IMR-90 (cell line): ENCODE data around the gene PMF1. TPM values are rescaled to one million over a fixed set of nuclear protein-coding genes. Genes with fewer than 3 reads are reported as not detected.

ENCODE experiments used
- ATAC-seq: fragments of 200-7000 bp; cut with Tn5 transposase; 2 replicates; pipeline ENCODE4 v1.9.1; 2020; ENCODE audit warnings: low read depth, mild to moderate bottlenecking, moderate library complexity
- BruUV-seq: library from RNA; stranded (reverse); fragments of 400-500 nt; replicated peaks from 2 replicates; lab custom pipeline; 2021; lab: Mats Ljungman, UMichigan
- CTCF ChIA-PET: fragments of 300-600 bp; formaldehyde crosslinking; extraction: SDS; loops from one replicate; lab custom pipeline; 2021; ENCODE audit warnings: antibody characterized with exemption; lab: Yijun Ruan, JAX
- POLR2A ChIA-PET: fragments of 300-600 bp; sonication (Branson Sonifier 250); formaldehyde crosslinking; loops from one replicate; lab custom pipeline; 2022; ENCODE audit warnings: antibody characterized with exemption; ENCODE audit not compliant: unreplicated experiment; lab: Charles Lee
- DNase-seq: peaks from one replicate; pipeline ENCODE4 v3.0.0; 2013
- H2AFZ ChIP-seq: replicated peaks from 2 replicates; pipeline ENCODE3; 2013; ENCODE audit warnings: low read length, mild to moderate bottlenecking; ENCODE audit not compliant: poor library complexity
- H2AK5ac ChIP-seq: 2 replicates; pipeline ENCODE4 v1.6.1; 2013; ENCODE audit warnings: low read depth, low read length, inconsistent platforms
- H2AK9ac ChIP-seq: replicated peaks from 2 replicates; pipeline ENCODE3; 2013; ENCODE audit warnings: mild to moderate bottlenecking, low read depth, low read length, moderate library complexity; ENCODE audit not compliant: poor library complexity
- H2BK120ac ChIP-seq: 2 replicates; pipeline ENCODE4 v1.6.1; 2013; ENCODE audit warnings: low read depth, low read length, inconsistent platforms
- H2BK15ac ChIP-seq: 3 replicates; pipeline ENCODE4 v1.6.1; 2013; ENCODE audit warnings: low read depth, low read length, inconsistent platforms
- H2BK20ac ChIP-seq: 2 replicates; pipeline ENCODE4 v1.6.1; 2013; ENCODE audit warnings: low read depth, mild to moderate bottlenecking, inconsistent platforms, low read length, moderate library complexity
- H2BK5ac ChIP-seq: 2 replicates; pipeline ENCODE4 v1.6.1; 2013; ENCODE audit warnings: mild to moderate bottlenecking, low read depth, low read length, inconsistent platforms; ENCODE audit not compliant: poor library complexity, severe bottlenecking
- H3K14ac ChIP-seq: replicated peaks from 2 replicates; pipeline ENCODE4 v1.6.1; 2013; ENCODE audit warnings: low read depth, low read length, inconsistent platforms
- H3K18ac ChIP-seq: 2 replicates; pipeline ENCODE4 v1.6.1; 2013; ENCODE audit warnings: low read depth, low read length, control low read depth
- H3K23ac ChIP-seq: 2 replicates; pipeline ENCODE4 v1.6.1; 2013; ENCODE audit warnings: low read depth, low read length, inconsistent platforms
- H3K27ac ChIP-seq: 2 replicates; pipeline ENCODE4 v1.5.1; 2013; ENCODE audit warnings: mild to moderate bottlenecking, control low read depth, low read length; ENCODE audit not compliant: insufficient read depth
- H3K27me3 ChIP-seq: 2 replicates; pipeline ENCODE4 v1.6.1; 2013; ENCODE audit warnings: low read length; ENCODE audit not compliant: control insufficient read depth, insufficient read depth
- H3K36me3 ChIP-seq: 2 replicates; pipeline ENCODE4 v1.6.1; 2013; ENCODE audit warnings: low read length, mixed read lengths; ENCODE audit not compliant: control insufficient read depth, insufficient read depth
- H3K4ac ChIP-seq: 2 replicates; pipeline ENCODE4 v1.6.1; 2013; ENCODE audit warnings: low read depth, low read length, inconsistent platforms
- H3K4me1 ChIP-seq: 2 replicates; pipeline ENCODE4 v1.6.1; 2013; ENCODE audit warnings: low read length, mixed read lengths; ENCODE audit not compliant: control insufficient read depth, insufficient read depth
- H3K4me2 ChIP-seq: 2 replicates; pipeline ENCODE4 v1.6.1; 2013; ENCODE audit warnings: low read depth, mild to moderate bottlenecking, control low read depth, low read length, moderate library complexity
- H3K4me3 ChIP-seq: 2 replicates; pipeline ENCODE4 v1.5.1; 2013; ENCODE audit warnings: low read depth, mild to moderate bottlenecking, control low read depth, low read length, moderate library complexity; ENCODE audit not compliant: insufficient read depth
- H3K56ac ChIP-seq: 2 replicates; pipeline ENCODE4 v1.6.1; 2013; ENCODE audit warnings: low read length, inconsistent platforms; ENCODE audit not compliant: insufficient read depth; ENCODE audit errors: extremely low read depth
- H3K79me1 ChIP-seq, 2 experiments: 2 replicates each; pipeline ENCODE4 v1.6.1; 2013; ENCODE audit warnings: low read length in 2 of 2, inconsistent platforms in 1 of 2, low read depth in 1 of 2
- H3K9ac ChIP-seq: 2 replicates; pipeline ENCODE4 v1.6.1; 2013; ENCODE audit warnings: low read depth, low read length, control low read depth
- H3K9me1 ChIP-seq: 2 replicates; pipeline ENCODE4 v1.6.1; 2013; ENCODE audit warnings: low read length, inconsistent platforms; ENCODE audit not compliant: insufficient read depth
- H3K9me3 ChIP-seq: 2 replicates; pipeline ENCODE4 v1.6.1; 2013; ENCODE audit warnings: low read length; ENCODE audit not compliant: control insufficient read depth, insufficient read depth
- H4K20me1 ChIP-seq: 2 replicates; pipeline ENCODE4 v1.6.1; 2013; ENCODE audit warnings: low read length, inconsistent platforms; ENCODE audit not compliant: insufficient read depth
- H4K5ac ChIP-seq: 2 replicates; pipeline ENCODE4 v1.6.1; 2013; ENCODE audit warnings: mild to moderate bottlenecking, low read depth, low read length, control low read depth
- H4K8ac ChIP-seq, 2 experiments: 2 replicates each; pipeline ENCODE4 v1.6.1; 2013; ENCODE audit warnings: low read depth in 2 of 2, low read length in 2 of 2, control low read depth in 1 of 2, inconsistent platforms in 1 of 2
- H4K91ac ChIP-seq: 2 replicates; pipeline ENCODE4 v1.6.1; 2013; ENCODE audit warnings: low read depth, low read length, inconsistent platforms; ENCODE audit not compliant: insufficient read depth
- BHLHE40 ChIP-seq: fragments of 150-350 bp; IDR thresholded peaks from 2 replicates; pipeline ENCODE4 v1.6.1; 2016; ENCODE audit warnings: mild to moderate bottlenecking, low read depth, low read length
- CEBPB ChIP-seq: IDR thresholded peaks from 2 replicates; pipeline ENCODE4 v1.6.1; 2012; ENCODE audit warnings: low read depth, low read length, improper control_type of control experiment
- CHD1 ChIP-seq: IDR thresholded peaks from 2 replicates; pipeline ENCODE4 v1.6.1; 2012; ENCODE audit warnings: low read depth, low read length, improper control_type of control experiment
- FOS ChIP-seq: fragments of 150-350 bp; IDR thresholded peaks from 2 replicates; pipeline ENCODE4 v1.6.1; 2016; ENCODE audit warnings: low read depth, low read length
- MAFK ChIP-seq: IDR thresholded peaks from 2 replicates; pipeline ENCODE4 v1.6.1; 2012; ENCODE audit warnings: low read depth, low read length, improper control_type of control experiment
- MAZ ChIP-seq: IDR thresholded peaks from 2 replicates; pipeline ENCODE4 v1.6.1; 2012; ENCODE audit warnings: low read depth, mild to moderate bottlenecking, low read length, improper control_type of control experiment, moderate library complexity, borderline replicate concordance
- MXI1 ChIP-seq: IDR thresholded peaks from 2 replicates; pipeline ENCODE4 v1.6.1; 2012; ENCODE audit warnings: low read depth, mild to moderate bottlenecking, low read length, moderate library complexity, borderline replicate concordance
- NFE2L2 ChIP-seq: fragments of 150-350 bp; IDR thresholded peaks from 2 replicates; pipeline ENCODE4 v1.6.1; 2016; ENCODE audit warnings: low read depth, mild to moderate bottlenecking, low read length
- POLR2A ChIP-seq: IDR thresholded peaks from 2 replicates; pipeline ENCODE4 v1.6.1; 2012; ENCODE audit warnings: mild to moderate bottlenecking, low read depth, low read length
- RAD21 ChIP-seq: IDR thresholded peaks from 2 replicates; pipeline ENCODE4 v1.6.1; 2012; ENCODE audit warnings: low read length, improper control_type of control experiment
- RCOR1 ChIP-seq: IDR thresholded peaks from 2 replicates; pipeline ENCODE4 v1.6.1; 2012; ENCODE audit warnings: mild to moderate bottlenecking, low read length, improper control_type of control experiment; ENCODE audit not compliant: insufficient replicate concordance
- RFX5 ChIP-seq: IDR thresholded peaks from 2 replicates; pipeline ENCODE4 v1.8.0; 2012; ENCODE audit warnings: low read depth, mild to moderate bottlenecking, low read length, moderate library complexity
- SMC3 ChIP-seq: fragments of 150-350 bp; IDR thresholded peaks from 2 replicates; pipeline ENCODE4 v1.6.1; 2016; ENCODE audit warnings: low read depth, mild to moderate bottlenecking, antibody characterized with exemption, low read length, moderate library complexity
- WGBS, 2 experiments: methylation state at CpG; one replicate each; pipeline versions ENCODE4 v1.1.5 to v1.1.7; 2013; ENCODE audit warnings: missing lambda C conversion rate in 2 of 2; ENCODE audit not compliant: insufficient read length in 1 of 2; ENCODE audit errors: extremely low coverage in 2 of 2; 5-methylcytosine and 5-hydroxymethylcytosine counted together
- dilution Hi-C: fragments of 300-500 bp; cut with HindIII; formaldehyde crosslinking; loops from one replicate; pipeline ENCODE4 v1.14.3; 2018; ENCODE audit warnings: low sequenced_read_pairs; ENCODE audit not compliant: unreplicated experiment
- in situ Hi-C: fragments of 300-500 bp; cut with MboI; formaldehyde crosslinking; loops from 3 replicates; pipeline ENCODE4 v1.14.3; 2019; ENCODE audit warnings: low sequenced_read_pairs, inconsistent platforms, mixed read lengths
- intact Hi-C: fragments of 100-400 bp; cut with micrococcal nuclease; formaldehyde crosslinking; loops from 2 replicates; pipeline ENCODE4 v1.10.0; 2022
- polyA plus RNA-seq, 3 experiments: library from polyadenylated mRNA; depleted of rRNA; stranded (reverse); fragments of >200 nt; gene quantifications; 2 replicates each; pipeline ENCODE4 v1.2.3, GENCODE V29; 2012; ENCODE audit warnings: low replicate concordance in 1 of 3
- total RNA-seq: library from RNA; depleted of rRNA; stranded (reverse); fragments of >200 nt; gene quantifications from 2 replicates; pipeline ENCODE4 v1.2.3, GENCODE V29; 2012
- TF ChIP-seq, protein P1 (sequence below): fragments of 150-350 bp; IDR thresholded peaks from 2 replicates; pipeline ENCODE4 v1.6.1; 2016; ENCODE audit warnings: low read depth, mild to moderate bottlenecking, low read length, moderate library complexity, borderline replicate concordance
- TF ChIP-seq, protein P2 (sequence below): conservative IDR thresholded peaks from 2 replicates; pipeline ENCODE4 v1.5.1; 2012; ENCODE audit warnings: mild to moderate bottlenecking, low read depth, low read length, improper control_type of control experiment
- TF ChIP-seq, protein P3 (sequence below): fragments of 150-350 bp; IDR thresholded peaks from 2 replicates; pipeline ENCODE4 v1.6.1; 2017; ENCODE audit warnings: mild to moderate bottlenecking, antibody characterized with exemption, low read length, low read depth

PMF1 gene
- total and polyA plus RNA-seq, 2 of the 4 experiments (the other 2 are of a cell fraction), result 54.8 to 73.4 TPM

GRCh38 chr1:156230473-156230837 is 17.6 kb downstream of the PMF1 start:
- no peaks in the 10 kb centered on the region for H3K27me3 ChIP-seq
- no peak overlapping the region for H2BK20ac ChIP-seq
- H3K56ac ChIP-seq, result no peak overlapping the region
- TF ChIP-seq, protein P1, sequence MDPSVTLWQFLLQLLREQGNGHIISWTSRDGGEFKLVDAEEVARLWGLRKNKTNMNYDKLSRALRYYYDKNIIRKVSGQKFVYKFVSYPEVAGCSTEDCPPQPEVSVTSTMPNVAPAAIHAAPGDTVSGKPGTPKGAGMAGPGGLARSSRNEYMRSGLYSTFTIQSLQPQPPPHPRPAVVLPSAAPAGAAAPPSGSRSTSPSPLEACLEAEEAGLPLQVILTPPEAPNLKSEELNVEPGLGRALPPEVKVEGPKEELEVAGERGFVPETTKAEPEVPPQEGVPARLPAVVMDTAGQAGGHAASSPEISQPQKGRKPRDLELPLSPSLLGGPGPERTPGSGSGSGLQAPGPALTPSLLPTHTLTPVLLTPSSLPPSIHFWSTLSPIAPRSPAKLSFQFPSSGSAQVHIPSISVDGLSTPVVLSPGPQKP, result no peak
- TF ChIP-seq CHD1, result no peak
- no peak for TF ChIP-seq RAD21
- TF ChIP-seq POLR2A, result no peak
- TF ChIP-seq RCOR1, result no peak
- TF ChIP-seq RFX5, result no peak
- TF ChIP-seq NFE2L2, result no peak
- no peak for TF ChIP-seq MXI1
- TF ChIP-seq MAZ, result no peak
- TF ChIP-seq, protein P2, sequence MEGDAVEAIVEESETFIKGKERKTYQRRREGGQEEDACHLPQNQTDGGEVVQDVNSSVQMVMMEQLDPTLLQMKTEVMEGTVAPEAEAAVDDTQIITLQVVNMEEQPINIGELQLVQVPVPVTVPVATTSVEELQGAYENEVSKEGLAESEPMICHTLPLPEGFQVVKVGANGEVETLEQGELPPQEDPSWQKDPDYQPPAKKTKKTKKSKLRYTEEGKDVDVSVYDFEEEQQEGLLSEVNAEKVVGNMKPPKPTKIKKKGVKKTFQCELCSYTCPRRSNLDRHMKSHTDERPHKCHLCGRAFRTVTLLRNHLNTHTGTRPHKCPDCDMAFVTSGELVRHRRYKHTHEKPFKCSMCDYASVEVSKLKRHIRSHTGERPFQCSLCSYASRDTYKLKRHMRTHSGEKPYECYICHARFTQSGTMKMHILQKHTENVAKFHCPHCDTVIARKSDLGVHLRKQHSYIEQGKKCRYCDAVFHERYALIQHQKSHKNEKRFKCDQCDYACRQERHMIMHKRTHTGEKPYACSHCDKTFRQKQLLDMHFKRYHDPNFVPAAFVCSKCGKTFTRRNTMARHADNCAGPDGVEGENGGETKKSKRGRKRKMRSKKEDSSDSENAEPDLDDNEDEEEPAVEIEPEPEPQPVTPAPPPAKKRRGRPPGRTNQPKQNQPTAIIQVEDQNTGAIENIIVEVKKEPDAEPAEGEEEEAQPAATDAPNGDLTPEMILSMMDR, result no peak
- TF ChIP-seq MAFK, result no peak
- no peak for TF ChIP-seq CEBPB
- no peak for TF ChIP-seq BHLHE40
- no peak for TF ChIP-seq SMC3
- TF ChIP-seq, protein P3, sequence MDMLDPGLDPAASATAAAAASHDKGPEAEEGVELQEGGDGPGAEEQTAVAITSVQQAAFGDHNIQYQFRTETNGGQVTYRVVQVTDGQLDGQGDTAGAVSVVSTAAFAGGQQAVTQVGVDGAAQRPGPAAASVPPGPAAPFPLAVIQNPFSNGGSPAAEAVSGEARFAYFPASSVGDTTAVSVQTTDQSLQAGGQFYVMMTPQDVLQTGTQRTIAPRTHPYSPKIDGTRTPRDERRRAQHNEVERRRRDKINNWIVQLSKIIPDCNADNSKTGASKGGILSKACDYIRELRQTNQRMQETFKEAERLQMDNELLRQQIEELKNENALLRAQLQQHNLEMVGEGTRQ, result no peak
- TF ChIP-seq FOS, result no peak
- no peak overlapping the region for H2AK5ac ChIP-seq
- H3K23ac ChIP-seq, result no peak overlapping the region
- H3K27ac ChIP-seq, result no peak overlapping the region
- no peak for DNase-seq
- no peak overlapping the region for H2AFZ ChIP-seq
- no peak overlapping the region for H2AK9ac ChIP-seq
- no CpG with 5 or more reads among the region's 1 CpG for WGBS, 2 experiments
- ATAC-seq, result no peak
- ChIA-PET POLR2A (no interaction called here), CTCF (no interaction called here)
- no peak overlapping the region for H3K9ac ChIP-seq
- H3K4me2 ChIP-seq, result no peak overlapping the region
- peaks cover 7% of the 10 kb centered on the region; the same call in 1 of the 2 replicates for H4K20me1 ChIP-seq
- no peak overlapping the region for H3K14ac ChIP-seq
- no peak overlapping the region for H3K4me3 ChIP-seq
- no peaks in the 10 kb centered on the region for H3K9me3 ChIP-seq
- BruUV-seq, result no TSS peak
- H3K4ac ChIP-seq, result no peak overlapping the region
- dilution Hi-C loops, result no loop called here
- peaks cover 8 to 20% of the 10 kb centered on the region in 2 experiments for H3K79me1 ChIP-seq
- H2BK15ac ChIP-seq, result no peak overlapping the region
- peaks cover 16% of the 10 kb centered on the region for H3K36me3 ChIP-seq
- peaks cover 13% of the 10 kb centered on the region for H3K4me1 ChIP-seq
- intact Hi-C loops, result no loop called here
- no peak overlapping the region for H4K8ac ChIP-seq
- no peak overlapping the region for H3K18ac ChIP-seq
- peaks cover 15% of the 10 kb centered on the region for H3K9me1 ChIP-seq
- no peak overlapping the region for H4K5ac ChIP-seq
- H4K91ac ChIP-seq, result no peak overlapping the region
- H2BK5ac ChIP-seq, result no peak overlapping the region
- H2BK120ac ChIP-seq, result no peak overlapping the region
- in situ Hi-C loops, result no loop called here
